Natural killer cell (primary cell): Measurements from ENCODE around the gene MAB21L3. TPM values are rescaled to one million over a fixed set of nuclear protein-coding genes. Genes with fewer than 3 reads are reported as not detected.

Experiments used
- ATAC-seq, 3 donors: fragments of 150-1000 bp in 2 of 3; fragments of 200-7000 bp in 1 of 3; cut with Tn5 transposase; 1 replicate in 1 of 3; 2 replicates in 2 of 3; pipeline ENCODE4 v1.10.0; 2021; ENCODE audit warnings: mild to moderate bottlenecking in 2 of 3, moderate library complexity in 2 of 3
- DNase-seq, 2 donors: peaks; one replicate each; pipeline versions ENCODE4 v3.0.0 to v3.0.0-alpha.2; 2013 to 2021; ENCODE audit warnings: mixed read lengths in 1 of 2
- H3K27ac ChIP-seq: one replicate; pipeline ENCODE4 v1.5.1; 2013; ENCODE audit warnings: mild to moderate bottlenecking, low read length
- H3K27me3 ChIP-seq: one replicate; pipeline ENCODE4 v1.6.1; 2013; ENCODE audit warnings: low read length; ENCODE audit not compliant: control insufficient read depth, insufficient read depth
- H3K36me3 ChIP-seq: one replicate; pipeline ENCODE4 v1.6.1; 2013; ENCODE audit warnings: low read length; ENCODE audit not compliant: control insufficient read depth, insufficient read depth
- H3K4me1 ChIP-seq: one replicate; pipeline ENCODE4 v1.6.1; 2013; ENCODE audit warnings: low read length; ENCODE audit not compliant: control insufficient read depth, insufficient read depth
- H3K4me3 ChIP-seq: one replicate; pipeline ENCODE4 v1.5.1; 2013; ENCODE audit warnings: low read length
- H3K9me3 ChIP-seq: one replicate; pipeline ENCODE4 v1.6.1; 2013; ENCODE audit warnings: low read length; ENCODE audit not compliant: control insufficient read depth, insufficient read depth
- H3K27ac Mint-ChIP-seq, 2 donors: one replicate each; pipeline ENCODE4 v1.8.0; 2022; ENCODE audit warnings: mild to moderate bottlenecking in 2 of 2, mixed read lengths in 2 of 2, moderate library complexity in 1 of 2
- H3K27me3 Mint-ChIP-seq, 2 donors: one replicate each; pipeline ENCODE4 v1.8.0; 2022; ENCODE audit warnings: low read depth in 2 of 2, mixed read lengths in 2 of 2
- H3K36me3 Mint-ChIP-seq: one replicate; pipeline ENCODE4 v1.8.0; 2022; ENCODE audit warnings: mixed read lengths
- H3K4me1 Mint-ChIP-seq, 2 donors: one replicate each; pipeline ENCODE4 v1.8.0; 2022; ENCODE audit warnings: mixed read lengths in 2 of 2
- H3K4me3 Mint-ChIP-seq: one replicate; pipeline ENCODE4 v1.8.0; 2022; ENCODE audit warnings: mild to moderate bottlenecking, moderate library complexity, mixed read lengths
- H3K9me3 Mint-ChIP-seq, 2 donors: one replicate each; pipeline ENCODE4 v1.8.0; 2022; ENCODE audit warnings: mixed read lengths in 2 of 2
- CTCF ChIP-seq: fragments of 200-600 bp; IDR thresholded peaks from one replicate; pipeline ENCODE4 v1.8.0; 2022; ENCODE audit warnings: antibody characterized with exemption
- WGBS: methylation state at CpG from one replicate; pipeline ENCODE4 v1.1.7; 2013; ENCODE audit warnings: missing lambda C conversion rate; ENCODE audit not compliant: insufficient coverage; 5-methylcytosine and 5-hydroxymethylcytosine counted together
- intact Hi-C: fragments of 100-400 bp; cut with micrococcal nuclease; formaldehyde crosslinking; loops from one replicate; pipeline ENCODE4 v1.14.2; 2022
- total RNA-seq, 4 donors: library from RNA; stranded (reverse); fragments of 120-200 nt in 1 of 4; gene quantifications; one replicate each; pipeline versions ENCODE4 v1.2.3 to v1.2.4, GENCODE V29; 2013 to 2022

The MAB21L3 gene
- total RNA-seq, 3 donors from 2014 or later (not counting 1 experiment from before 2014, with no cell fraction given), result not detected

DNA sequence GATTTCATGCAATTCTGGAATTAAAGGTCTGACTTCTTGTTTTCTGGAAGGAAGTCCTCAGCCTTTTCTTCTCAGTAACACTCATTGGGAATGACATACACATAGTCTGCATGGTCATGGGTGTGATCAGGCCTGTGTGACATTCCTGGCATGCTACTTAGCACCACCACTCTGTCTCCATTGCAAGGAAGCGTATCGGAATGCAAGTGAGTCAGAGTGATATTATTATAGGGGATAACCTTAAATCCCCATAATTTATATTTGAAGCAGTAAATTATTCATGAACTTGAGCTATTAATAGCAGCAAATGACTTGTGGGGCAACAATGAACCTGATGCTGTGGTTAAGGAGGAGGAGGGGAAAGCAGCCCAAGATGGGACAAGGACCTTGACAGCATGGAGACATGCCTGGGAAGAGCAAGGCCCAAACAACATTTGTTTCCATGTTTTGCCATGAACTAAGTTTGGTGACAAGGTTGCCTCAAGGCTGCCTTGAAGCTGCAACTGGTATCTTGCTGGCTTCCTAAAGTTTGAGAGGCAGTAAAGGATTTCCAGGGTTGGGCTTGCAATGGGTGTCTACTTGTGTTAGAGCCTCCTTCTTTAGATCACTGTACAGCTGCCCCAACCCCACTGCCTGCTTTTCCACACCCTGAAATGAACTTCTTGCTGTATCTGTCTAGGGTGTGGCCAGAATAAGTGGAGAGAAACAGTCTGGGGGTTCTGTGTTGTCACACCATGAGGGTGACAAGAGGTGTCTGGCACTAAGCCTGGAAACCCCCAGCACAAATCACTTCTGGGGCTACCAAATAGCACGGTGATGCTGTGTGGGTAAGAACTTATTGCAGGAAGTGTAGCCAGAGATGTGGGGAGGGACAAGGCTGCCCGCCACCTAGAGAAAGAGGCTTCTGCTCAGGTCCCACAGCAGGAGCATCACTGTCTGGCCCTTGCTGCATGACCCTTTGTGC, 4.6 kb downstream of the MAB21L3 start:
- DNase-seq (no peak), ATAC-seq (peak; percentile 71 to 80 (median 78))
- Histone ChIP-seq H3K27me3 (no peaks in the 10 kb centered on the region), H3K9me3 (no peaks in the 10 kb centered on the region), H3K4me3 (no peak overlapping the region), H3K36me3 (no peaks in the 10 kb centered on the region), H3K4me1 (no peaks in the 10 kb centered on the region), H3K27ac (no peak overlapping the region)
- H3K27me3 Mint-ChIP-seq, result peaks cover 19 to 38% of the 10 kb centered on the region in 2 donors
- H3K4me3 Mint-ChIP-seq, result no peak overlapping the region
- WGBS, result 64% methylated on average over 2 of the region's 4 CpGs
- no peak for TF ChIP-seq CTCF
- no peaks in the 10 kb centered on the region for H3K36me3 Mint-ChIP-seq
- H3K27ac Mint-ChIP-seq, result peak overlapping the region in 1 of 2 donors; percentile 17
- intact Hi-C loops, result no loop called here
- H3K4me1 Mint-ChIP-seq, result peaks cover 0 to 7% of the 10 kb centered on the region in 2 donors
- H3K9me3 Mint-ChIP-seq, result no peaks in the 10 kb centered on the region

GRCh38 chr1:116118471-116118870, 7.3 kb downstream of the MAB21L3 start:
- DNase-seq, result no peak
- H3K36me3 Mint-ChIP-seq, result no peaks in the 10 kb centered on the region
- no peaks in the 10 kb centered on the region for H3K9me3 Mint-ChIP-seq
- no peak for ATAC-seq
- H3K36me3 ChIP-seq, result no peaks in the 10 kb centered on the region
- no peak overlapping the region for H3K4me3 Mint-ChIP-seq
- H3K4me1 ChIP-seq, result no peaks in the 10 kb centered on the region
- WGBS, result 81% methylated on average over 3 of the region's 3 CpGs
- no peak overlapping the region for H3K27ac ChIP-seq
- H3K4me3 ChIP-seq, result no peak overlapping the region
- no peaks in the 10 kb centered on the region for H3K27me3 ChIP-seq
- H3K9me3 ChIP-seq, result no peaks in the 10 kb centered on the region
- no peak for TF ChIP-seq CTCF
- H3K4me1 Mint-ChIP-seq, result peaks cover 0 to 10% of the 10 kb centered on the region in 2 donors
- intact Hi-C loops, result no loop called here
- H3K27ac Mint-ChIP-seq, result no peak overlapping the region
- peaks cover 11 to 21% of the 10 kb centered on the region in 2 donors for H3K27me3 Mint-ChIP-seq

GRCh38 chr1:116119876-116120275, 8.7 kb downstream of the MAB21L3 start:
- H3K4me1 Mint-ChIP-seq, result peaks cover 0 to 10% of the 10 kb centered on the region in 2 donors
- WGBS, result 63% methylated on average over 3 of the region's 3 CpGs
- Histone ChIP-seq H3K4me3 (no peak overlapping the region), H3K27ac (no peak overlapping the region), H3K27me3 (no peaks in the 10 kb centered on the region), H3K36me3 (no peaks in the 10 kb centered on the region), H3K4me1 (no peaks in the 10 kb centered on the region), H3K9me3 (no peaks in the 10 kb centered on the region)
- no peak for DNase-seq
- no peak for TF ChIP-seq CTCF
- no peak overlapping the region for H3K4me3 Mint-ChIP-seq
- H3K27me3 Mint-ChIP-seq, result peaks cover 8 to 17% of the 10 kb centered on the region in 2 donors
- intact Hi-C loops, result no loop called here
- no peaks in the 10 kb centered on the region for H3K36me3 Mint-ChIP-seq
- ATAC-seq, result peak in 2 of 3 donors; percentile 52 to 72
- H3K27ac Mint-ChIP-seq, result no peak overlapping the region
- no peaks in the 10 kb centered on the region for H3K9me3 Mint-ChIP-seq
